ENCODE data around the gene BTBD9.

The BTBD9 gene

GRCh38 chr6:38492031-38492430, 147.7 kb downstream of the BTBD9 start:
- DNase-seq (ENCODE audit: low read depth) = no peak
- H3K4me3 ChIP-seq (ENCODE audit: low read length) = no peak overlapping the region
- TF ChIP-seq CTCF (conservative IDR thresholded peaks at IDR 0.05; ENCODE audit: low read depth, low read length) = peak; percentile 1

- no peak overlapping the region for H3K4me3 ChIP-seq (ENCODE audit: low read length)
- no peak for TF ChIP-seq CTCF (conservative IDR thresholded peaks at IDR 0.05; ENCODE audit: low read depth, low read length)
- DNase-seq (ENCODE audit: low read depth) = no peak
Observed at GRCh38 chr6:38489951-38490350, 149.8 kb downstream of the BTBD9 start.

GRCh38 chr6:38487423-38487822, 152.3 kb downstream of the BTBD9 start:
- TF ChIP-seq CTCF (conservative IDR thresholded peaks at IDR 0.05; ENCODE audit: low read depth, low read length) = no peak
- no peak for DNase-seq (ENCODE audit: low read depth)
- H3K4me3 ChIP-seq (ENCODE audit: low read length) = no peak overlapping the region

- no peak for TF ChIP-seq CTCF (conservative IDR thresholded peaks at IDR 0.05; ENCODE audit: low read depth, low read length)
- no peak overlapping the region for H3K4me3 ChIP-seq (ENCODE audit: low read length)
- no peak for DNase-seq (ENCODE audit: low read depth)
Observed at GRCh38 chr6:38485488-38485887, 154.2 kb downstream of the BTBD9 start.

- no peak overlapping the region for H3K4me3 ChIP-seq (ENCODE audit: low read length)
- no peak for DNase-seq (ENCODE audit: low read depth)
- TF ChIP-seq CTCF (conservative IDR thresholded peaks at IDR 0.05; ENCODE audit: low read depth, low read length) = no peak
Observed at GRCh38 chr6:38484656-38485055, 155.1 kb downstream of the BTBD9 start.

- TF ChIP-seq CTCF (conservative IDR thresholded peaks at IDR 0.05; ENCODE audit: low read depth, low read length) = no peak
- no peak for DNase-seq (ENCODE audit: low read depth)
- H3K4me3 ChIP-seq (ENCODE audit: low read length) = no peak overlapping the region
Observed at GRCh38 chr6:38483526-38483925, 156.2 kb downstream of the BTBD9 start.

GRCh38 chr6:38482466-38482865, 157.3 kb downstream of the BTBD9 start:
- DNase-seq (ENCODE audit: low read depth) = no peak
- no peak overlapping the region for H3K4me3 ChIP-seq (ENCODE audit: low read length)
- TF ChIP-seq CTCF (conservative IDR thresholded peaks at IDR 0.05; ENCODE audit: low read depth, low read length) = no peak

Data from retinal pigment epithelial cell (primary cell).